H9 (cell line): ENCODE measurements around the gene SPESP1. TPM values are rescaled to one million over a fixed set of nuclear protein-coding genes. Genes with fewer than 3 reads are reported as not detected.
A peak's percentile ranks its signal among the peaks of the same experiment; 100 is the strongest.

Experiments used
- DNase-seq: peaks from one replicate; pipeline ENCODE4 v3.0.0-alpha.2; 2017
- H2AFZ ChIP-seq: one replicate; pipeline ENCODE4 v1.6.1; 2013; ENCODE audit warnings: mild to moderate bottlenecking, low read length, control low read depth, moderate library complexity
- H2AK5ac ChIP-seq: 2 replicates; pipeline ENCODE4 v1.6.1; 2013; ENCODE audit warnings: low read length, control low read depth, mixed read lengths; ENCODE audit not compliant: insufficient read length
- H2BK120ac ChIP-seq: one replicate; pipeline ENCODE4 v1.6.1; 2013; ENCODE audit warnings: low read depth, mild to moderate bottlenecking, low read length, control low read depth, inconsistent platforms; ENCODE audit not compliant: poor library complexity, severe bottlenecking
- H2BK12ac ChIP-seq: 2 replicates; pipeline ENCODE4 v1.6.1; 2013; ENCODE audit warnings: low read length, control low read depth, mixed read lengths, low read depth; ENCODE audit not compliant: insufficient read length
- H2BK15ac ChIP-seq: 2 replicates; pipeline ENCODE4 v1.6.1; 2013; ENCODE audit warnings: low read depth, low read length, control low read depth
- H2BK20ac ChIP-seq: one replicate; pipeline ENCODE4 v1.6.1; 2013; ENCODE audit warnings: low read depth, mild to moderate bottlenecking, low read length, control low read depth, inconsistent platforms; ENCODE audit not compliant: poor library complexity, severe bottlenecking
- H2BK5ac ChIP-seq: 2 replicates; pipeline ENCODE4 v1.6.1; 2013; ENCODE audit warnings: low read length, control low read depth, mixed read lengths; ENCODE audit not compliant: insufficient read length
- H3K14ac ChIP-seq: 2 replicates; pipeline ENCODE4 v1.6.1; 2013; ENCODE audit warnings: low read length, control low read depth; ENCODE audit not compliant: insufficient read depth
- H3K18ac ChIP-seq: 2 replicates; pipeline ENCODE4 v1.6.1; 2013; ENCODE audit warnings: low read depth, mild to moderate bottlenecking, mixed read lengths, low read length, control low read depth; ENCODE audit not compliant: insufficient read length
- H3K23ac ChIP-seq: 2 replicates; pipeline ENCODE4 v1.6.1; 2013; ENCODE audit warnings: low read length, control low read depth, mixed read lengths, low read depth; ENCODE audit not compliant: insufficient read length
- H3K23me2 ChIP-seq: 2 replicates; pipeline ENCODE4 v1.6.1; 2013; ENCODE audit warnings: low read depth, mild to moderate bottlenecking, mixed read lengths, low read length, control low read depth; ENCODE audit not compliant: insufficient read length, poor library complexity, severe bottlenecking
- H3K27ac ChIP-seq: 2 replicates; pipeline ENCODE4 v1.5.1; 2013; ENCODE audit warnings: low read length, control low read depth, mixed read lengths, low read depth; ENCODE audit not compliant: insufficient read length
- H3K27me3 ChIP-seq: 2 replicates; pipeline ENCODE4 v1.6.1; 2013; ENCODE audit warnings: low read length, control low read depth, inconsistent platforms; ENCODE audit not compliant: insufficient read depth
- H3K4ac ChIP-seq: 2 replicates; pipeline ENCODE4 v1.6.1; 2013; ENCODE audit warnings: low read depth, mild to moderate bottlenecking, control low read depth, inconsistent platforms, low read length, moderate library complexity
- H3K4me1 ChIP-seq: 2 replicates; pipeline ENCODE4 v1.6.1; 2013; ENCODE audit warnings: low read length, control low read depth, inconsistent platforms; ENCODE audit not compliant: insufficient read depth
- H3K4me2 ChIP-seq: 2 replicates; pipeline ENCODE4 v1.6.1; 2013; ENCODE audit warnings: low read length, control low read depth, mixed read lengths; ENCODE audit not compliant: insufficient read length, insufficient read depth
- H3K56ac ChIP-seq: 2 replicates; pipeline ENCODE4 v1.6.1; 2013; ENCODE audit warnings: low read depth, mild to moderate bottlenecking, mixed read lengths, low read length, control low read depth; ENCODE audit not compliant: insufficient read length
- H3K79me1 ChIP-seq: 2 replicates; pipeline ENCODE4 v1.6.1; 2013; ENCODE audit warnings: low read depth, mild to moderate bottlenecking, moderate library complexity, low read length, control low read depth, inconsistent platforms; ENCODE audit not compliant: insufficient read depth, poor library complexity, severe bottlenecking
- H3K79me2 ChIP-seq: 2 replicates; pipeline ENCODE4 v1.6.1; 2013; ENCODE audit warnings: low read length, control low read depth, inconsistent platforms; ENCODE audit not compliant: insufficient read depth
- H3K9ac ChIP-seq: 2 replicates; pipeline ENCODE4 v1.6.1; 2013; ENCODE audit warnings: low read length, control low read depth, mixed read lengths; ENCODE audit not compliant: insufficient read length; ENCODE audit errors: extremely low read depth
- H3K9me3 ChIP-seq: one replicate; pipeline ENCODE4 v1.6.1; 2013; ENCODE audit warnings: low read depth, low read length, inconsistent platforms; ENCODE audit not compliant: control insufficient read depth
- H3T11ph ChIP-seq: one replicate; pipeline ENCODE4 v1.6.1; 2013; ENCODE audit warnings: mild to moderate bottlenecking, low read length, control low read depth, inconsistent platforms
- H4K20me1 ChIP-seq: one replicate; pipeline ENCODE4 v1.6.1; 2013; ENCODE audit not compliant: control insufficient read depth, insufficient read length, insufficient read depth
- H4K5ac ChIP-seq: 2 replicates; pipeline ENCODE4 v1.6.1; 2013; ENCODE audit warnings: low read depth, mild to moderate bottlenecking, mixed read lengths, low read length, control low read depth; ENCODE audit not compliant: insufficient read length
- H4K8ac ChIP-seq: replicated peaks from 2 replicates; pipeline ENCODE4 v1.6.1; 2013; ENCODE audit warnings: low read length, control low read depth, mixed read lengths, low read depth; ENCODE audit not compliant: insufficient read length
- H4K91ac ChIP-seq: 2 replicates; pipeline ENCODE4 v1.6.1; 2013; ENCODE audit warnings: low read depth, mild to moderate bottlenecking, moderate library complexity, mixed read lengths, low read length, control low read depth; ENCODE audit not compliant: insufficient read length
- H3K27ac Mint-ChIP-seq, 3 experiments: 2 replicates in 2 of 3; 3 replicates in 1 of 3; pipeline ENCODE4 v1.8.0; 2020 to 2021; ENCODE audit warnings: mixed read lengths in 3 of 3, mild to moderate bottlenecking in 1 of 3, moderate library complexity in 1 of 3
- H3K27me3 Mint-ChIP-seq: 2 replicates; pipeline ENCODE4 v1.8.0; 2021; ENCODE audit warnings: low read depth, mild to moderate bottlenecking, moderate library complexity, mixed read lengths
- H3K36me3 Mint-ChIP-seq, 3 experiments: 2 replicates in 2 of 3; 3 replicates in 1 of 3; pipeline ENCODE4 v1.8.0; 2020 to 2021; ENCODE audit warnings: low read depth in 3 of 3, mixed read lengths in 3 of 3; ENCODE audit not compliant: insufficient read depth in 1 of 3
- H3K4me1 Mint-ChIP-seq, 2 experiments: 2 replicates each; pipeline ENCODE4 v1.8.0; 2020; ENCODE audit warnings: mixed read lengths in 2 of 2
- H3K4me3 Mint-ChIP-seq, 2 experiments: 2 replicates in 1 of 2; 3 replicates in 1 of 2; pipeline ENCODE4 v1.8.0; 2020 to 2021; ENCODE audit warnings: mild to moderate bottlenecking in 2 of 2, mixed read lengths in 2 of 2, moderate library complexity in 1 of 2
- H3K9me3 Mint-ChIP-seq, 2 experiments: 2 replicates in 1 of 2; 3 replicates in 1 of 2; pipeline ENCODE4 v1.8.0; 2020; ENCODE audit warnings: mild to moderate bottlenecking in 2 of 2, mixed read lengths in 2 of 2, moderate library complexity in 1 of 2
- CTCF ChIP-seq: fragments of 200-600 bp; sonication (generic); conservative IDR thresholded peaks from 3 replicates; pipeline ENCODE4 v1.8.0; 2021; ENCODE audit warnings: antibody characterized with exemption, mild to moderate bottlenecking
- WGBS: extraction: QIAGEN DNeasy Blood & Tissue Kit; methylation state at CpG from one replicate; pipeline ENCODE4 v1.1.7; 2013; ENCODE audit warnings: missing lambda C conversion rate, low lambda C conversion rate, mixed read lengths; ENCODE audit not compliant: insufficient read length; ENCODE audit errors: extremely low coverage; 5-methylcytosine and 5-hydroxymethylcytosine counted together
- total RNA-seq: library from RNA; stranded (reverse); gene quantifications from 2 replicates; pipeline ENCODE4 v1.2.1, GENCODE V29; 2021

SPESP1 gene
- total RNA-seq, 1 experiment from 2014 or later: not detected

- H2BK20ac ChIP-seq: no peak overlapping the region
- Mint-ChIP-seq H3K27me3 (no peaks in the 10 kb centered on the region), H3K9me3 (no peaks in the 10 kb centered on the region; a peak in 1 of 5 replicates), H3K27ac (no peak overlapping the region), H3K36me3 (no peaks in the 10 kb centered on the region; a peak in 1 of 7 replicates), H3K4me1 (no peaks in the 10 kb centered on the region), H3K4me3 (no peak overlapping the region)
- no peaks in the 10 kb centered on the region for H3K4me1 ChIP-seq
- no peak overlapping the region for H4K8ac ChIP-seq
- no peak overlapping the region for H4K5ac ChIP-seq
- H2BK5ac ChIP-seq: no peak overlapping the region
- H4K20me1 ChIP-seq: no peaks in the 10 kb centered on the region
- H3K23me2 ChIP-seq: no peaks in the 10 kb centered on the region
- no peak overlapping the region for H3K14ac ChIP-seq
- H3T11ph ChIP-seq: no peak overlapping the region
- H3K9me3 ChIP-seq: no peaks in the 10 kb centered on the region
- no peaks in the 10 kb centered on the region for H3K79me2 ChIP-seq
- H2AFZ ChIP-seq: peak overlapping the region; percentile 87
- no peak overlapping the region for H3K9ac ChIP-seq
- H3K4ac ChIP-seq: no peak overlapping the region
- no peak overlapping the region for H3K56ac ChIP-seq
- no peak overlapping the region for H4K91ac ChIP-seq
- H2AK5ac ChIP-seq: no peak overlapping the region
- DNase-seq: no peak
- no peaks in the 10 kb centered on the region for H3K79me1 ChIP-seq
- no peak for TF ChIP-seq CTCF
- no peak overlapping the region for H2BK15ac ChIP-seq
- H3K18ac ChIP-seq: no peak overlapping the region
- no peak overlapping the region for H3K23ac ChIP-seq
- WGBS: no CpG with 5 or more reads among the region's 2 CpGs
- H3K27me3 ChIP-seq: no peaks in the 10 kb centered on the region
- no peak overlapping the region for H2BK12ac ChIP-seq
- no peak overlapping the region for H3K27ac ChIP-seq
- H2BK120ac ChIP-seq: no peak overlapping the region
- H3K4me2 ChIP-seq: no peak overlapping the region
Measured at GRCh38 chr15:68935400-68935937, 5.1 kb downstream of the SPESP1 start.
